Measurements from ENCODE around the gene KIF4B. TPM values are rescaled to one million over a fixed set of nuclear protein-coding genes. Genes with fewer than 3 reads are reported as not detected.

KIF4B gene
- total RNA-seq, 4 donors from 2014 or later, result under 0.01 to 0.17 TPM; not detected in 2

DNA sequence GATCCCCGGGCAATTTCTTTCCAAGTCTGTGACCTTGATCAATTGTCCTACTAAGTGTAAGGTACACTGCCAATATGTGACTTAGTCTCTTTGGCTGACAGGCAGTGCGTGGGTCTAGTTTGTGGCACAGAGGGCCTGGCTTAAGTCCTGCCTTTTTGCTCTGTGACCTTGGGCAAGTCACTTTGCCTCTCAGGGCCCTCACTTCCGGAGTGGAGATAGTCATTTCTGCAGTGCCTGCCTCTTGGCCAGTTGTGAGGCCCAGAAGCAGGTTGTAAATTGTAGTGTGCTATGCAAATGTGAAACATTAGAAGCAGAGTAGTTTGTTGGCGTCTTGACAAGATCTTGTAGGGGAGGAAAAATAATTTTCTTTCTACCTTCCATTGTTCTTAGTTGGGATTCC is 39.0 kb downstream of the KIF4B start:
- TF ChIP-seq, protein P1, sequence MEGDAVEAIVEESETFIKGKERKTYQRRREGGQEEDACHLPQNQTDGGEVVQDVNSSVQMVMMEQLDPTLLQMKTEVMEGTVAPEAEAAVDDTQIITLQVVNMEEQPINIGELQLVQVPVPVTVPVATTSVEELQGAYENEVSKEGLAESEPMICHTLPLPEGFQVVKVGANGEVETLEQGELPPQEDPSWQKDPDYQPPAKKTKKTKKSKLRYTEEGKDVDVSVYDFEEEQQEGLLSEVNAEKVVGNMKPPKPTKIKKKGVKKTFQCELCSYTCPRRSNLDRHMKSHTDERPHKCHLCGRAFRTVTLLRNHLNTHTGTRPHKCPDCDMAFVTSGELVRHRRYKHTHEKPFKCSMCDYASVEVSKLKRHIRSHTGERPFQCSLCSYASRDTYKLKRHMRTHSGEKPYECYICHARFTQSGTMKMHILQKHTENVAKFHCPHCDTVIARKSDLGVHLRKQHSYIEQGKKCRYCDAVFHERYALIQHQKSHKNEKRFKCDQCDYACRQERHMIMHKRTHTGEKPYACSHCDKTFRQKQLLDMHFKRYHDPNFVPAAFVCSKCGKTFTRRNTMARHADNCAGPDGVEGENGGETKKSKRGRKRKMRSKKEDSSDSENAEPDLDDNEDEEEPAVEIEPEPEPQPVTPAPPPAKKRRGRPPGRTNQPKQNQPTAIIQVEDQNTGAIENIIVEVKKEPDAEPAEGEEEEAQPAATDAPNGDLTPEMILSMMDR (IDR thresholded peaks at IDR 0.05; ENCODE audit: low read depth), result no peak

DNA sequence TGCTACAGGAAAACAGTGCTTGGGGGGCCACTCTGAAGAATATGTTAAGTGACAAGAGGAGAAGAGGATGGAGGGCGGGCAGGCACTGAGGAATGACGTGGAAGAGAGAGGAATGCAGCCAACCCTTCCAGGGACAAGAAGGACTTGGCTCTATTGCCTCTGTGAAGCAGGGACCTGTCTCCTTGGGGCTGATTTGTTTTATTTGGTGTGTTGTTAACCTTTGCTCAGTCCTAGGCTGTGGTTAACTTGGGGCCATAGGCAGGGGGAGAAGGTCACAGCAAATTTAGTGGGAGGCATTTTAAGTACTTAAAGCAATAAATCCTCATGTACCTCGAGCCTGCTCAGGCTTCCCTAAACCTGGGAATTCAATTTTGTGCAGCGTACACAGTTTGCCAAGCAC is 39.9 kb downstream of the KIF4B start:
- TF ChIP-seq, protein P1 (IDR thresholded peaks at IDR 0.05; ENCODE audit: low read depth), result no peak

DNA sequence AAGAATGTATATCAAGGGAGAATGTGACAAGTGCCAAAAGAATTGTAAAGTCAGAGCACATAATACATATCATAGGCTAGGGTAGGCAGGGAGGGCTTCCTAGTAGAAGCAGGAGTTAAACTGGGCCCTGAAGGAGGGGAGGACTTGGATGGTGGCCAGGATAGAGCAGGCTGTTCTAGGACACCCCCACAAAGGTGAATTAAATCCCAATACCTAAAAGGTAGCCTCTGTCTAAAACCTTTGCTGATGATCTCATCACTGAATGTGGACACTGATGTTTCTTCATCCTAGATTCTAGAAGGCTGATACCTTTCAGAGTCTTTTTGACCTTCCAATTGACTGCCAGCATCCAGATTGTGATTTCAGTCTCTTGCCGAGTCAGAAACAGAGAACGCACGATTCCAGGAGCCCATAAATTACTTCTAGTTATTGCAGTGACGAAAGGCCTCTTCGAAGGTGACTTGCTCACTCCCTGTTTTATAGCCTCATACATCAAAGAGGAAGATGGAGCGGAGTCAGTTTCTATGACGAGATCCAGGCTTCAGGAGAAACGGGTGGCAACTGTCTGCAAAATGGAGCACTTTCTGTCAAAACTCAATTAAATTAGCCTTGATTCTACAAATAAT is 43.2 kb downstream of the KIF4B start:
- TF ChIP-seq, protein P1 (IDR thresholded peaks at IDR 0.05; ENCODE audit: low read depth), result no peak

DNA sequence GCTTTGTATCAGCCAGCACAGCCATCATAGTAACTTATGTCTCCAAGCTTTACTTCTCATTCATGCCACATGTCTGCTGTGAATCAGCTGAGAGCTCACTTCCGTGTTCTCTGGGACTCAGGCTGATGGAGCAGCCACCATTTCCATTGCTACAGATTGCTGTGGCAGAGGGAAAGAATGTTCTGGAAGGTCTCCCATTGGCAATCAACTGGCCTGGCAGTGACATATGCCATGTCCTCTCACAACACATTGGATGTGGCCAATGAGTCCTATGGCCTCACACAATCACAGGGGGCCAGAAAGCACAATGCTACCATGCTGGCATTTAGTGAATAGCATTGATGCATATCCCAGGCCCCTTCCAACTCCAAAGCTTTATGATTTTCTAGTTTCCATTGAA is 44.1 kb downstream of the KIF4B start:
- TF ChIP-seq, protein P1 (IDR thresholded peaks at IDR 0.05; ENCODE audit: low read depth), result no peak

DNA sequence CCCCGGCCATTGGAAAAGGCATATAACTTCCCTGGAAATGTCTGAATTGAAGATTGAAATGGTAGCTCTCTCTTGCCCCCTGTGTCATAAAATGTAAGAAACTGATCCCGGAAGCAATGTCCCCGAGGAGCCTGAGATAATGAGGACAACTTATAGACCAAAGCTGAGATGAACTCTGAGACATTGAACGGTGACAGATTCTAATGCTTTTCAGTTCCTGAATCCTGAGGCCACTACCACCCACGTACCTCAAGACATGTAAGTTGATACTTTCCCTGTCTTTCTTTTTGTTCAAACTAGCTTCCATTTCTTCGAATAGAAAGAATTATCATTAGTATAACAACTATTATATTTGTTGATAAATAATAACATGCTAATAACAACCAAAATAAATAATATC is 51.0 kb downstream of the KIF4B start:
- TF ChIP-seq, protein P1 (IDR thresholded peaks at IDR 0.05; ENCODE audit: low read depth), result no peak

DNA sequence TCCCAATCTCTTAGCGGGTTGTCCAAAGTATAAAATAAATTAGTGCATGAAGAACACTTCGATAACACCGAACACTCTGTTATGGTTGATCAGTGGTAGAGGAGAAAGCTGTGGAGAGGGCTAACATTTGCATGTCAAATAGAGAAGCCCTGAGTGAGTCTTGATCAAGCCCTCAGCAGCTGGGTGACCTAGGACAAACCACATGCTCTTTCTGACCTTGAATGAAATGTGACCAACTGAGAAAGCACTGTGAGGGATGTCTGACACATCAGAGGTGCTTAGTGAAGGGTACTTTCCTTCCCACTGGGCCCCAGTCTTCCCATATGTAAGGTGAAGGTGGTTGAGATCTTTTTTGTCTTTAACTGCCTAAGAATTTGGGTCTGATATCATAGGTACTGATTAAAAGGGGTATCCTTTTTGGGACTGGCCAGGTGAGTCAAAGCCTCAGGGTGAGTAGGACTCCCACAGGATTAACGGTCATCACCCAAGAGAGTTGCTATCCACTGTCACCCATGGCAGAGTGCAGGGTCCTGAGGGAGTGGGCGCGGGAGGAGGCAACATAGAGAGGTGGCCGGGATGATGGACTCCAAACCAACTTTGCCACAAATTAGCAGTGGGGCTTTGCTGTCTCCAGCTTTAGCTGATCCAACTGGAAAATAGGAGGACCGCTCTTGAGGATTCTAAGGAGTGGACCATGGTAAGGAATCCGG is 53.5 kb downstream of the KIF4B start:
- TF ChIP-seq, protein P1 (IDR thresholded peaks at IDR 0.05; ENCODE audit: low read depth), result no peak

Other genes starting within 250 kb of the KIF4B start
- 100 to 1,000 TPM in 1 of 4 donors, 10 to 100 TPM in 3; 38.8 to 134 (median 88.4) TPM for gene FAXDC2, start 163.2 kb upstream of the KIF4B start, total RNA-seq
- 100 to 1,000 TPM; 101 to 139 (median 125) TPM for gene CNOT8, start 155.1 kb upstream of the KIF4B start, total RNA-seq
- 10 to 100 TPM; 19.4 to 27.7 (median 22.9) TPM for gene GEMIN5, start 75.5 kb upstream of the KIF4B start, total RNA-seq
- 10 to 100 TPM; 13.4 to 34.6 (median 19.2) TPM for gene MRPL22, start 72.7 kb upstream of the KIF4B start, total RNA-seq